Hepatocyte (in vitro differentiated cells): ENCODE results near the gene LSS.

Experiments used
- EZH2 ChIP-seq: fragments of 200-600 bp; sonication (generic); IDR thresholded peaks from 2 replicates; pipeline ENCODE4 v1.6.1; 2016; ENCODE audit warnings: antibody characterized with exemption, mild to moderate bottlenecking, borderline replicate concordance
- TF ChIP-seq, protein P1 (sequence below): fragments of 200-600 bp; sonication (generic); IDR thresholded peaks from 2 replicates; pipeline ENCODE4 v1.5.1; 2016; ENCODE audit warnings: antibody characterized with exemption, mild to moderate bottlenecking; ENCODE audit not compliant: poor library complexity

DNA sequence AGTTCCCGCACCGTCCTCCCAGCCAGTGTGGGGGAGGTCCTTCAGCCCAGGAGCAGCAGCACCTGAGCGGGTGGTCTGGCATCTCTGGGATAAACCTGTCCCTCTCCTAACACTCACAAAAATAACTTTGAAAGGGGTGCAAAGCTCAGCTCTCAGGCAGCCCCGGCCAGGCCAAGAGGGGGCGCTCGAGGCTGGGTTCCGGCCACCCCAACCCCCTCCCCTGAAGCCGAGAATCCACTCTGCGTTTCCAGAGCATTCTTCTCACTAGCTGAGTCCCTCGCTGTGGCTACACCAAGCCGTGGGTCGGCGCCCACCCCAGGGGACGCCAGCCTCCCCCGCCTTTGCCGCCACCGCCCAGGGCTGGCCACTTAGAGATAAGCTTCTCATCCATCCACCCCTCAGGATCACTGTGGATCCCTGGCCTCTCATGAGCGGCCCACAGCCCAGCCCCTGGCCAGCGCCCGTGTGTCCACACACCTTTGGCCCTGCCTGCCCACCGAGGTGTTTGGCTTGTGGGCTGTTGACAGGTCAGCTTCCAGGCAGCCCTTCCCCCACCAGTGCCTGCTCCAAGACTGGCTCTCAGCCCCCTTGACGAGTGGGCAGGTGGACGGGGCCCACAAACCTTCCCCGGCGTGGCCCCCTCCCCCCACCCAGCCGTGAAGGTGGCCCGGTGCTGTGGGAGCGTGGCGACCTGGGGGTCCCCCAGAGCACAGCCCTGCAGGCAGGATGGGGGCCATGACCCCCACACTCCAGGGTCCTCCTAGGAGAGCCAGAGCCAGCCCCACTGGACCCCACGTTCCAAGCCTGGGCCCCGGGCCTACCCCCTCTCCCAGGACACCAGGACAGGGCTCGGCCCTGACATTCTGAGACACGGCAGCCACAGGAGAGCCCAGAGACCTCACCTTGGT, 75.1 kb downstream of the LSS start:
- TF ChIP-seq, protein P1, sequence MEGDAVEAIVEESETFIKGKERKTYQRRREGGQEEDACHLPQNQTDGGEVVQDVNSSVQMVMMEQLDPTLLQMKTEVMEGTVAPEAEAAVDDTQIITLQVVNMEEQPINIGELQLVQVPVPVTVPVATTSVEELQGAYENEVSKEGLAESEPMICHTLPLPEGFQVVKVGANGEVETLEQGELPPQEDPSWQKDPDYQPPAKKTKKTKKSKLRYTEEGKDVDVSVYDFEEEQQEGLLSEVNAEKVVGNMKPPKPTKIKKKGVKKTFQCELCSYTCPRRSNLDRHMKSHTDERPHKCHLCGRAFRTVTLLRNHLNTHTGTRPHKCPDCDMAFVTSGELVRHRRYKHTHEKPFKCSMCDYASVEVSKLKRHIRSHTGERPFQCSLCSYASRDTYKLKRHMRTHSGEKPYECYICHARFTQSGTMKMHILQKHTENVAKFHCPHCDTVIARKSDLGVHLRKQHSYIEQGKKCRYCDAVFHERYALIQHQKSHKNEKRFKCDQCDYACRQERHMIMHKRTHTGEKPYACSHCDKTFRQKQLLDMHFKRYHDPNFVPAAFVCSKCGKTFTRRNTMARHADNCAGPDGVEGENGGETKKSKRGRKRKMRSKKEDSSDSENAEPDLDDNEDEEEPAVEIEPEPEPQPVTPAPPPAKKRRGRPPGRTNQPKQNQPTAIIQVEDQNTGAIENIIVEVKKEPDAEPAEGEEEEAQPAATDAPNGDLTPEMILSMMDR: peak; percentile 79
- no peak for TF ChIP-seq EZH2
